GM12878 (cell line): ENCODE results near the gene LCORL. TPM values are rescaled to one million over a fixed set of nuclear protein-coding genes. Genes with fewer than 3 reads are reported as not detected.
A peak's percentile ranks its signal among the peaks of the same experiment; 100 is the strongest.

ENCODE experiments used
- ATAC-seq: fragments of 200-7000 bp; cut with Tn5 transposase; 3 replicates; pipeline ENCODE4 v1.9.1; 2020; ENCODE audit warnings: mild to moderate bottlenecking, moderate library complexity
- BruUV-seq: library from RNA; stranded (reverse); fragments of 400-500 nt; replicated peaks from 2 replicates; lab custom pipeline; 2021; lab: Mats Ljungman, UMichigan
- CTCF ChIA-PET: fragments of 300-600 bp; sonication (Branson Sonifier 250); formaldehyde crosslinking; extraction: SDS; loops from one replicate; lab custom pipeline; 2021; ENCODE audit warnings: inconsistent platforms; lab: Yijun Ruan, JAX
- POLR2A ChIA-PET: fragments of 350-600 bp; formaldehyde crosslinking; extraction: SDS; loops from one replicate; lab custom pipeline; 2021; ENCODE audit warnings: inconsistent platforms; lab: Charles Lee
- RAD21 ChIA-PET: fragments of 300-600 bp; sonication (Branson Sonifier 250); formaldehyde crosslinking; loops from one replicate; lab custom pipeline; 2023; ENCODE audit warnings: antibody characterized with exemption; ENCODE audit not compliant: unreplicated experiment; lab: Charles Lee
- SMC1A ChIA-PET: fragments of 300-600 bp; sonication (Branson Sonifier 250); formaldehyde crosslinking; loops from one replicate; lab custom pipeline; 2023; ENCODE audit not compliant: unreplicated experiment, uncharacterized antibody; lab: Charles Lee
- DNase-seq: peaks from one replicate; pipeline ENCODE4 v3.0.0-alpha.2; 2011; ENCODE audit warnings: low read depth, low spot score
- FAIRE-seq: peaks from 3 replicates; lab custom pipeline; 2011; peaks lifted over from hg19 to GRCh38; lab: Jason Lieb, UNC
- H2AFZ ChIP-seq: 2 replicates; pipeline ENCODE4 v1.6.0; 2011; ENCODE audit warnings: low read depth, low read length, control low read depth; ENCODE audit not compliant: control insufficient read depth
- H3K27ac ChIP-seq: 2 replicates; pipeline ENCODE4 v1.5.1; 2011; ENCODE audit warnings: control low read depth; ENCODE audit not compliant: control insufficient read depth, insufficient read depth
- H3K27me3 ChIP-seq, 2 experiments: replicated peaks in 1 of 2; 2 replicates each; pipeline versions ENCODE4 v1.6.0 to v1.6.1; 2011; ENCODE audit warnings: low read length in 1 of 2; ENCODE audit not compliant: control insufficient read depth in 2 of 2, insufficient read depth in 2 of 2
- H3K36me3 ChIP-seq, 2 experiments: 2 replicates each; pipeline ENCODE4 v1.5.1; 2011; ENCODE audit warnings: low read length in 1 of 2; ENCODE audit not compliant: control insufficient read depth in 2 of 2, insufficient read depth in 2 of 2
- H3K4me1 ChIP-seq: 2 replicates; pipeline ENCODE4 v1.6.1; 2011; ENCODE audit warnings: mild to moderate bottlenecking, low read length, moderate library complexity, mixed read lengths; ENCODE audit not compliant: control insufficient read depth, insufficient read depth
- H3K4me2 ChIP-seq: 2 replicates; pipeline ENCODE4 v1.6.0; 2011; ENCODE audit warnings: control low read depth; ENCODE audit not compliant: control insufficient read depth, insufficient read depth
- H3K4me3 ChIP-seq: fragments of 200-600 bp; sonication (generic); 2 replicates; pipeline ENCODE4 v1.5.1; 2016
- H3K79me2 ChIP-seq: 2 replicates; pipeline ENCODE4 v1.6.0; 2011; ENCODE audit warnings: low read length; ENCODE audit not compliant: control insufficient read depth, insufficient read depth
- H3K9ac ChIP-seq: 2 replicates; pipeline ENCODE4 v1.8.0; 2011; ENCODE audit warnings: low read length, control low read depth, mixed read lengths; ENCODE audit not compliant: control insufficient read depth, insufficient read depth
- H3K9me3 ChIP-seq: replicated peaks from 3 replicates; pipeline ENCODE4 v1.5.1; 2011; ENCODE audit warnings: mild to moderate bottlenecking, low read length; ENCODE audit not compliant: control insufficient read depth, insufficient read depth
- H4K20me1 ChIP-seq: 2 replicates; pipeline ENCODE4 v1.6.0; 2011; ENCODE audit not compliant: control insufficient read depth, insufficient read depth
- HCFC1 ChIP-seq: fragments of 150-350 bp; IDR thresholded peaks from 2 replicates; pipeline ENCODE4 v1.6.1; 2014; ENCODE audit warnings: low read length
- MEF2A ChIP-seq: IDR thresholded peaks from 2 replicates; pipeline ENCODE4 v1.6.1; 2011; ENCODE audit warnings: low read depth, mild to moderate bottlenecking, low read length, moderate library complexity; ENCODE audit not compliant: insufficient read depth
- RAD21 ChIP-seq: IDR thresholded peaks from 2 replicates; pipeline ENCODE4 v1.6.1; 2011; ENCODE audit warnings: mild to moderate bottlenecking, low read depth, low read length, moderate library complexity; ENCODE audit not compliant: insufficient read depth
- SMAD5 ChIP-seq: IDR thresholded peaks from 2 replicates; pipeline ENCODE4 v1.6.1; 2016; ENCODE audit warnings: antibody characterized with exemption, low read depth
- SMARCA5 ChIP-seq: fragments of 450-650 bp; IDR thresholded peaks from 2 replicates; pipeline ENCODE4 v1.6.1; 2017; ENCODE audit warnings: mild to moderate bottlenecking
- SMC3 ChIP-seq: IDR thresholded peaks from 2 replicates; pipeline ENCODE4 v1.6.1; 2011; ENCODE audit warnings: low read length, improper control_type of control experiment, borderline replicate concordance
- ZSCAN29 ChIP-seq: fragments of 450-650 bp; IDR thresholded peaks from 2 replicates; pipeline ENCODE4 v1.6.1; 2017; ENCODE audit warnings: mild to moderate bottlenecking, moderate library complexity
- WGBS: methylation state at CpG from one replicate; pipeline ENCODE4 v1.1.6; 2016; ENCODE audit warnings: low lambda C conversion rate; ENCODE audit not compliant: insufficient replicate concordance, insufficient coverage; ENCODE audit errors: missing lambda C conversion rate; 5-methylcytosine and 5-hydroxymethylcytosine counted together
- in situ Hi-C: fragments of 300-500 bp; cut with MboI; formaldehyde crosslinking; loops from 9 replicates; pipeline ENCODE4 v1.14.3; 2018; ENCODE audit warnings: mixed read lengths
- intact Hi-C: fragments of 100-400 bp; cut with micrococcal nuclease; formaldehyde crosslinking; loops from one replicate; pipeline ENCODE4 v1.14.2; 2022; ENCODE audit not compliant: unreplicated experiment
- polyA plus RNA-seq, 11 experiments: library from polyadenylated mRNA; depleted of rRNA in 4 of 11; unstranded in 6 of 11; stranded (reverse) in 5 of 11; fragments of >200 nt; fragmentation: Nextera tagmentation in 4 of 11; fragmentation: Illumina TruSeq in 1 of 11; extraction: Ambion mirVana in 4 of 11; extraction: Trizol in 1 of 11; gene quantifications; 1 replicate in 1 of 11; 2 replicates in 10 of 11; pipeline versions ENCODE4 v1.2.1 to v1.2.3, GENCODE V29; 2011 to 2016; ENCODE audit warnings: inconsistent platforms in 2 of 11, missing spikeins in 2 of 11, low read depth in 1 of 11
- total RNA-seq, 4 experiments: library from RNA; depleted of rRNA in 3 of 4; stranded (reverse); fragments of >200 nt in 3 of 4; fragmentation: Illumina TruSeq in 1 of 4; extraction: Trizol in 1 of 4; gene quantifications; 2 replicates each; pipeline versions ENCODE4 v1.2.1 to v1.2.3, GENCODE V29; 2013 to 2021
- TF ChIP-seq, protein P1 (sequence below): IDR thresholded peaks from 2 replicates; pipeline ENCODE4 v1.6.1; 2012; ENCODE audit warnings: low read depth, low read length, improper control_type of control experiment
- TF ChIP-seq, protein P2 (sequence below): IDR thresholded peaks from 2 replicates; pipeline ENCODE4 v1.6.1; 2011; ENCODE audit warnings: borderline replicate concordance, low read depth, mild to moderate bottlenecking, moderate library complexity, mixed read lengths, low read length; ENCODE audit not compliant: insufficient read depth; ENCODE audit errors: extremely low read length
- TF ChIP-seq, protein P3 (sequence below), 3 experiments: IDR thresholded peaks in 2 of 3; conservative IDR thresholded peaks in 1 of 3; 2 replicates each; pipeline ENCODE4 v1.5.1; 2011; ENCODE audit warnings: low read depth in 3 of 3, low read length in 3 of 3, mild to moderate bottlenecking in 3 of 3, control low read depth in 2 of 3, moderate library complexity in 2 of 3, inconsistent platforms in 1 of 3, mixed read lengths in 1 of 3; ENCODE audit not compliant: control insufficient read depth in 2 of 3, insufficient read depth in 1 of 3; ENCODE audit errors: extremely low read depth in 1 of 3

The LCORL gene
- total and polyA plus RNA-seq, 10 of the 15 experiments (the other 5 are each of a cell fraction or from before 2014, with no cell fraction given) = 2.2 to 9.8 (median 5.9) TPM

- ATAC-seq (peak; percentile 83), FAIRE-seq (peak; percentile 82), DNase-seq (peak; percentile 41)
- CTCF ChIA-PET = interaction anchor here (0.7 to 4.5 kb wide), 54 partner anchors 9 to 778 kb away, joined by 3 to 78 read pairs (median 4); partner anchors contain the start of gene LCORL
- H2AFZ ChIP-seq = peak overlapping the region; percentile 74
- no TSS peak for BruUV-seq
- no peaks in the 10 kb centered on the region for H4K20me1 ChIP-seq
- intact Hi-C loops = loop anchor here (1.0 to 10.0 kb wide), 3 partner anchors 388 to 776 kb away; no protein-coding TSS in a partner anchor
- peaks cover 0 to 20% of the 10 kb centered on the region in 2 experiments; a peak in 1 of 4 replicates for H3K36me3 ChIP-seq
- 39% methylated on average over 5 of the region's 5 CpGs for WGBS
- POLR2A ChIA-PET = interaction anchor here (1.0 kb wide), 1 partner anchor 9 kb away, joined by 5 read pairs; no protein-coding TSS in a partner anchor
- RAD21 ChIA-PET = interaction anchor here (0.6 to 2.4 kb wide), 23 partner anchors 9 to 777 kb away, joined by 3 to 23 read pairs (median 4); no protein-coding TSS in a partner anchor
- SMC1A ChIA-PET = interaction anchor here (0.6 to 5.1 kb wide), 24 partner anchors 9 to 777 kb away, joined by 3 to 46 read pairs (median 4); partner anchors contain the start of gene LCORL
- no peaks in the 10 kb centered on the region; a peak in 1 of 4 replicates for H3K27me3 ChIP-seq
- no peaks in the 10 kb centered on the region for H3K9me3 ChIP-seq
- no peaks in the 10 kb centered on the region for H3K4me1 ChIP-seq
- H3K4me2 ChIP-seq = peak overlapping the region; percentile 55
- H3K79me2 ChIP-seq = peaks cover 60% of the 10 kb centered on the region
- 0 out of 2 replicates have a peak, but pooled peaks have one; percentile 13 for TF ChIP-seq MEF2A
- TF ChIP-seq, protein P1, sequence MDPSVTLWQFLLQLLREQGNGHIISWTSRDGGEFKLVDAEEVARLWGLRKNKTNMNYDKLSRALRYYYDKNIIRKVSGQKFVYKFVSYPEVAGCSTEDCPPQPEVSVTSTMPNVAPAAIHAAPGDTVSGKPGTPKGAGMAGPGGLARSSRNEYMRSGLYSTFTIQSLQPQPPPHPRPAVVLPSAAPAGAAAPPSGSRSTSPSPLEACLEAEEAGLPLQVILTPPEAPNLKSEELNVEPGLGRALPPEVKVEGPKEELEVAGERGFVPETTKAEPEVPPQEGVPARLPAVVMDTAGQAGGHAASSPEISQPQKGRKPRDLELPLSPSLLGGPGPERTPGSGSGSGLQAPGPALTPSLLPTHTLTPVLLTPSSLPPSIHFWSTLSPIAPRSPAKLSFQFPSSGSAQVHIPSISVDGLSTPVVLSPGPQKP = no peak
- TF ChIP-seq RAD21 = peak; percentile 82
- TF ChIP-seq, protein P2, sequence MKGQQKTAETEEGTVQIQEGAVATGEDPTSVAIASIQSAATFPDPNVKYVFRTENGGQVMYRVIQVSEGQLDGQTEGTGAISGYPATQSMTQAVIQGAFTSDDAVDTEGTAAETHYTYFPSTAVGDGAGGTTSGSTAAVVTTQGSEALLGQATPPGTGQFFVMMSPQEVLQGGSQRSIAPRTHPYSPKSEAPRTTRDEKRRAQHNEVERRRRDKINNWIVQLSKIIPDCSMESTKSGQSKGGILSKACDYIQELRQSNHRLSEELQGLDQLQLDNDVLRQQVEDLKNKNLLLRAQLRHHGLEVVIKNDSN = no peak
- peak; percentile 46; the same call in 1 of the 2 replicates for TF ChIP-seq SMC3
- TF ChIP-seq SMAD5 = no peak
- TF ChIP-seq, protein P3, sequence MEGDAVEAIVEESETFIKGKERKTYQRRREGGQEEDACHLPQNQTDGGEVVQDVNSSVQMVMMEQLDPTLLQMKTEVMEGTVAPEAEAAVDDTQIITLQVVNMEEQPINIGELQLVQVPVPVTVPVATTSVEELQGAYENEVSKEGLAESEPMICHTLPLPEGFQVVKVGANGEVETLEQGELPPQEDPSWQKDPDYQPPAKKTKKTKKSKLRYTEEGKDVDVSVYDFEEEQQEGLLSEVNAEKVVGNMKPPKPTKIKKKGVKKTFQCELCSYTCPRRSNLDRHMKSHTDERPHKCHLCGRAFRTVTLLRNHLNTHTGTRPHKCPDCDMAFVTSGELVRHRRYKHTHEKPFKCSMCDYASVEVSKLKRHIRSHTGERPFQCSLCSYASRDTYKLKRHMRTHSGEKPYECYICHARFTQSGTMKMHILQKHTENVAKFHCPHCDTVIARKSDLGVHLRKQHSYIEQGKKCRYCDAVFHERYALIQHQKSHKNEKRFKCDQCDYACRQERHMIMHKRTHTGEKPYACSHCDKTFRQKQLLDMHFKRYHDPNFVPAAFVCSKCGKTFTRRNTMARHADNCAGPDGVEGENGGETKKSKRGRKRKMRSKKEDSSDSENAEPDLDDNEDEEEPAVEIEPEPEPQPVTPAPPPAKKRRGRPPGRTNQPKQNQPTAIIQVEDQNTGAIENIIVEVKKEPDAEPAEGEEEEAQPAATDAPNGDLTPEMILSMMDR (IDR thresholded peaks at IDR 0.05 in 2 of 3, conservative IDR thresholded peaks at IDR 0.05 in 1 of 3; ENCODE audit: control insufficient read depth in 2 of 3, extremely low read depth in 1 of 3, insufficient read depth in 1 of 3, low read depth in 3 of 3, low read length in 3 of 3) = peak; percentile 37 to 63 (median 61); a peak in 5 of 6 replicates
- peak; percentile 58; the same call in 1 of the 2 replicates for TF ChIP-seq SMARCA5
- TF ChIP-seq ZSCAN29 = no peak
- TF ChIP-seq HCFC1 = no peak
- TF ChIP-seq, all 136 proteins: peak for 5
- H3K27ac ChIP-seq = no peak overlapping the region
- no peak overlapping the region for H3K4me3 ChIP-seq
- no peak overlapping the region for H3K9ac ChIP-seq
- in situ Hi-C loops = loop anchor here (5.0 to 10.0 kb wide), 3 partner anchors 208 to 775 kb away; partner anchors contain the start of gene LCORL
Measured at GRCh38 chr4:17817027-17817426, 204.5 kb downstream of the LCORL start.
